ENCODE results near the gene TMEM108. TPM values are rescaled to one million over a fixed set of nuclear protein-coding genes. Genes with fewer than 3 reads are reported as not detected.

Gene TMEM108
- total and polyA plus RNA-seq, 11 donors = 0.14 to 2.8 (median 0.57) TPM

DNA sequence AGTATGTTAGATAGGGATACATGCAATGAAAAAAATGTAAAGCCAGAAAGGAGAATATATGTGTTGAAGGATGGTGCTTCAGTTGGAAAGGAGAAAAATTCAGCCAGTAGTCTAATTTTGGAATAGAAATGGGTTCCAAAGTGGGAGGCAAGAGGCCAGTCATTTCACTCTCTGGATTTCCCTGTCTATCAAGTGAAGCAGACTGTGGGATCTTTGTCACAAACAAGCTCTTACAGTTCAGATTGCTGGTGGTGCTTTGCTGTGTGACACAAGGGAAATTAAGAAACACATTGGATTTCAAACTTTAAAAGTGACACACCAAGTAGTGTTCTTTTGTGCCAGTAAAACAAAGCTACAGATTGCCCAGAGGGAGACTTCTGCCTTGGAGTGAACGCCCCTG, 279.7 kb downstream of the TMEM108 start:
- no peaks in the 10 kb centered on the region for H3K36me3 ChIP-seq
- TF ChIP-seq CTCF (IDR thresholded peaks at IDR 0.05) (no peak), POLR2A (IDR thresholded peaks at IDR 0.05) (no peak)
- H3K9me3 ChIP-seq = peaks cover 0 to 32% (median 8%) of the 10 kb centered on the region in 12 donors
- ATAC-seq (no peak), DNase-seq (no peak)
- no peaks in the 10 kb centered on the region for H3K27me3 ChIP-seq
- WGBS, 4 donors = 58 to 79% (median 67%) methylated on average over 1 of the region's 1 CpG
- intact Hi-C loops (cut with DNase I) = no loop called here
- H3K4me3 ChIP-seq = no peak overlapping the region
- no peak overlapping the region for H3K27ac ChIP-seq
- no peaks in the 10 kb centered on the region for H3K4me1 ChIP-seq

DNA sequence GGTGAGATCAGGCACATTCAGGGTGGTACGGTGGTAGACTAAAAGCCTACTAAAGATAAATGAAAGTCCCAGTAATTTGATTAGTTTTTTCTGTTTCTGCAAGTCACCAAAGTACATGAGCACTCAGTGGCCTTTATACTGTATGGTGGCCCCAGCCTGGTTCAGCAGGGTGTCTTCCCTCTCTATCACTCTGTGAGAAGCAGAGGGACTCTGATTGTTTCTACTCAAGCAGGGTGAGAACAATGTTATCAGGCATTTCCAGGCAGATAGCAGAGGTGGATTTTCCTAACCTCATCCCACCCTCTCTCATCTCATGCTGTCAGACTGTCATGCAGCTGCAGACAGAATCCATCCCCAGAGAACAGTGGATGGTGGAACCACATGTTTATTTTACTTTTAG, 290.2 kb downstream of the TMEM108 start:
- peaks cover 0 to 16% (median 0%) of the 10 kb centered on the region in 12 donors for H3K9me3 ChIP-seq
- no peaks in the 10 kb centered on the region for H3K4me1 ChIP-seq
- no peak overlapping the region for H3K27ac ChIP-seq
- no peak overlapping the region for H3K4me3 ChIP-seq
- no peaks in the 10 kb centered on the region for H3K36me3 ChIP-seq
- intact Hi-C loops (cut with DNase I) = no loop called here
- no peak for TF ChIP-seq POLR2A (IDR thresholded peaks at IDR 0.05)
- no peak for DNase-seq
- WGBS, 4 donors = 38 to 48% (median 41%) methylated on average over 1 of the region's 1 CpG
- no peaks in the 10 kb centered on the region for H3K27me3 ChIP-seq
- no peak for ATAC-seq

- ATAC-seq (no peak), DNase-seq (no peak)
- intact Hi-C loops (cut with DNase I) = no loop called here
- Histone ChIP-seq H3K9me3 (peaks cover 0 to 4% (median 0%) of the 10 kb centered on the region in 12 donors), H3K36me3 (no peaks in the 10 kb centered on the region), H3K27ac (no peak overlapping the region), H3K27me3 (no peaks in the 10 kb centered on the region), H3K4me3 (no peak overlapping the region), H3K4me1 (no peaks in the 10 kb centered on the region)
- TF ChIP-seq CTCF (IDR thresholded peaks at IDR 0.05) (no peak), POLR2A (IDR thresholded peaks at IDR 0.05) (no peak)
- WGBS, 4 donors = 29 to 48% (median 39%) methylated on average over 1 of the region's 1 CpG
Observed at GRCh38 chr3:133329626-133330025, 291.4 kb downstream of the TMEM108 start.

GRCh38 chr3:133330065-133330464, 291.9 kb downstream of the TMEM108 start:
- Histone ChIP-seq H3K9me3 (no peaks in the 10 kb centered on the region), H3K4me1 (no peaks in the 10 kb centered on the region), H3K27ac (no peak overlapping the region), H3K27me3 (no peaks in the 10 kb centered on the region), H3K36me3 (no peaks in the 10 kb centered on the region), H3K4me3 (no peak overlapping the region)
- ATAC-seq = no peak
- TF ChIP-seq POLR2A (IDR thresholded peaks at IDR 0.05) (no peak), CTCF (IDR thresholded peaks at IDR 0.05) (no peak)
- intact Hi-C loops (cut with DNase I) = no loop called here
- DNase-seq = no peak
- WGBS, 4 donors = 32 to 41% (median 34%) methylated on average over 1 of the region's 1 CpG

- H3K27me3 ChIP-seq = no peaks in the 10 kb centered on the region
- intact Hi-C loops (cut with DNase I) = no loop called here
- H3K36me3 ChIP-seq = no peaks in the 10 kb centered on the region
- H3K27ac ChIP-seq = no peak overlapping the region
- no peak overlapping the region for H3K4me3 ChIP-seq
- TF ChIP-seq CTCF (IDR thresholded peaks at IDR 0.05) = no peak
- no peak for TF ChIP-seq POLR2A (IDR thresholded peaks at IDR 0.05)
- ATAC-seq = no peak
- no peaks in the 10 kb centered on the region for H3K4me1 ChIP-seq
- DNase-seq = no peak
- no peaks in the 10 kb centered on the region for H3K9me3 ChIP-seq
Observed at GRCh38 chr3:133330522-133330921, 292.3 kb downstream of the TMEM108 start.

Data from heart left ventricle (tissue), 16 donors.